Measurements from ENCODE around the gene CNTRL.
A peak's percentile ranks its signal among the peaks of the same experiment; 100 is the strongest.

Gene CNTRL

GRCh38 chr9:121194730-121195129 is 120.0 kb downstream of the CNTRL start:
- DNase-seq (ENCODE audit: low read depth): no peak
- no peak for TF ChIP-seq CTCF (conservative IDR thresholded peaks at IDR 0.05; ENCODE audit: low read length)
- H3K4me3 ChIP-seq (ENCODE audit: low read length): no peak overlapping the region

GRCh38 chr9:121196389-121196788 is 121.6 kb downstream of the CNTRL start:
- no peak for TF ChIP-seq CTCF (conservative IDR thresholded peaks at IDR 0.05; ENCODE audit: low read length)
- no peak overlapping the region for H3K4me3 ChIP-seq (ENCODE audit: low read length)
- no peak for DNase-seq (ENCODE audit: low read depth)

- peak; percentile 22; the same call in 1 of the 2 replicates for TF ChIP-seq CTCF (conservative IDR thresholded peaks at IDR 0.05; ENCODE audit: low read length)
- no peak overlapping the region for H3K4me3 ChIP-seq (ENCODE audit: low read length)
- no peak for DNase-seq (ENCODE audit: low read depth)
These were observed 122.4 kb downstream of the CNTRL start for GRCh38 chr9:121197132-121197531.

DNA sequence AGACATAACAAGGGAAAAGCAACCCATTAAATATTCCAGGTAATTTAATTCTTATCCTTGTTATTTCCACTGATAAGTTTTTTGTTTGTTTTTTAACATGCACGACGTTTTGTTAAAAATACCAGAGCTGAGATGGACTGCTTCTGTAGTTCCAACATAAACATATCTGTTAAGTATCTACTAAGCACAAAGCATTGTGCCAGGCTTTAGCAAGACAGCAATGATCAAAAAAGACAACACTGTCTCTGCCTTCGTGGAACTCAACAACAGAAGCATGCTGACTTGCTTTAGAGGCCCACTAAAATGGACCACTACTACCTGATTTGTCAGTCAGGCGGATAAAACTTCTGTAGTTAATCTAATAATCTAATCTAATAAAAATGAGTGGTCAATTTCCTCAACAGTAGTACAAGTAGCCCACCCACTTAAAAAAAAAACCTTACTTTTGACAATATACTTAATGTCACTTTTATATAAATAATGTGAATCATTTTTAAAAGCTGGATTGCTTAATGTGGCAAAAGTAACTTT is 123.8 kb downstream of the CNTRL start:
- no peak for TF ChIP-seq CTCF (conservative IDR thresholded peaks at IDR 0.05; ENCODE audit: low read length)
- peak overlapping the region; percentile 3; the same call in 1 of the 2 replicates for H3K4me3 ChIP-seq (ENCODE audit: low read length)
- DNase-seq (ENCODE audit: low read depth): no peak

- no peak for TF ChIP-seq CTCF (conservative IDR thresholded peaks at IDR 0.05; ENCODE audit: low read length)
- DNase-seq (ENCODE audit: low read depth): no peak
- peak overlapping the region; percentile 76 for H3K4me3 ChIP-seq (ENCODE audit: low read length)
These were observed 125.2 kb downstream of the CNTRL start for GRCh38 chr9:121199921-121200320.

- TF ChIP-seq CTCF (conservative IDR thresholded peaks at IDR 0.05; ENCODE audit: low read length): no peak
- DNase-seq (ENCODE audit: low read depth): no peak
- peak overlapping the region; percentile 76 for H3K4me3 ChIP-seq (ENCODE audit: low read length)
These were observed 125.6 kb downstream of the CNTRL start for GRCh38 chr9:121200356-121200755.

- peak overlapping the region; percentile 76 for H3K4me3 ChIP-seq (ENCODE audit: low read length)
- no peak for DNase-seq (ENCODE audit: low read depth)
- no peak for TF ChIP-seq CTCF (conservative IDR thresholded peaks at IDR 0.05; ENCODE audit: low read length)
These were observed 126.4 kb downstream of the CNTRL start for GRCh38 chr9:121201045-121201737.
